Measurements from ENCODE around the gene BICRAL. TPM values are rescaled to one million over a fixed set of nuclear protein-coding genes. Genes with fewer than 3 reads are reported as not detected.
"Not testable (repeated sequence)": the region's sequence is repeated elsewhere in the genome, so short reads cannot be mapped to it uniquely, and the experiment has no call there.

The BICRAL gene
- total RNA-seq, 2 donors from 2014 or later, result 21.0 to 26.2 TPM

GRCh38 chr6:42877695-42878094 is 95.8 kb downstream of the BICRAL start:
- TF ChIP-seq POLR2AphosphoS5 (IDR thresholded peaks at IDR 0.05) (no peak), POLR2A (IDR thresholded peaks at IDR 0.05) (no peak)
- TF ChIP-seq, protein P1, sequence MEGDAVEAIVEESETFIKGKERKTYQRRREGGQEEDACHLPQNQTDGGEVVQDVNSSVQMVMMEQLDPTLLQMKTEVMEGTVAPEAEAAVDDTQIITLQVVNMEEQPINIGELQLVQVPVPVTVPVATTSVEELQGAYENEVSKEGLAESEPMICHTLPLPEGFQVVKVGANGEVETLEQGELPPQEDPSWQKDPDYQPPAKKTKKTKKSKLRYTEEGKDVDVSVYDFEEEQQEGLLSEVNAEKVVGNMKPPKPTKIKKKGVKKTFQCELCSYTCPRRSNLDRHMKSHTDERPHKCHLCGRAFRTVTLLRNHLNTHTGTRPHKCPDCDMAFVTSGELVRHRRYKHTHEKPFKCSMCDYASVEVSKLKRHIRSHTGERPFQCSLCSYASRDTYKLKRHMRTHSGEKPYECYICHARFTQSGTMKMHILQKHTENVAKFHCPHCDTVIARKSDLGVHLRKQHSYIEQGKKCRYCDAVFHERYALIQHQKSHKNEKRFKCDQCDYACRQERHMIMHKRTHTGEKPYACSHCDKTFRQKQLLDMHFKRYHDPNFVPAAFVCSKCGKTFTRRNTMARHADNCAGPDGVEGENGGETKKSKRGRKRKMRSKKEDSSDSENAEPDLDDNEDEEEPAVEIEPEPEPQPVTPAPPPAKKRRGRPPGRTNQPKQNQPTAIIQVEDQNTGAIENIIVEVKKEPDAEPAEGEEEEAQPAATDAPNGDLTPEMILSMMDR (IDR thresholded peaks at IDR 0.05), result no peak
- H3K27me3 ChIP-seq (replicated peaks; ENCODE audit: insufficient read depth), result no peaks in the 10 kb centered on the region
- no peak for DNase-seq (ENCODE audit: low spot score)
- no peak overlapping the region for H3K4me3 ChIP-seq
- 67% methylated on average over 3 of the region's 3 CpGs for WGBS
- intact Hi-C loops (cut with DNase I), result loop anchor here (2.0 to 5.0 kb wide), 4 partner anchors 90 to 215 kb away; partner anchors contain the start of gene TBCC
- no peaks in the 10 kb centered on the region for H3K36me3 ChIP-seq
- H3K9me3 ChIP-seq, result no peaks in the 10 kb centered on the region
- H3K4me1 ChIP-seq (replicated peaks), result peaks cover 1% of the 10 kb centered on the region
- no peak overlapping the region for H3K27ac ChIP-seq

DNA sequence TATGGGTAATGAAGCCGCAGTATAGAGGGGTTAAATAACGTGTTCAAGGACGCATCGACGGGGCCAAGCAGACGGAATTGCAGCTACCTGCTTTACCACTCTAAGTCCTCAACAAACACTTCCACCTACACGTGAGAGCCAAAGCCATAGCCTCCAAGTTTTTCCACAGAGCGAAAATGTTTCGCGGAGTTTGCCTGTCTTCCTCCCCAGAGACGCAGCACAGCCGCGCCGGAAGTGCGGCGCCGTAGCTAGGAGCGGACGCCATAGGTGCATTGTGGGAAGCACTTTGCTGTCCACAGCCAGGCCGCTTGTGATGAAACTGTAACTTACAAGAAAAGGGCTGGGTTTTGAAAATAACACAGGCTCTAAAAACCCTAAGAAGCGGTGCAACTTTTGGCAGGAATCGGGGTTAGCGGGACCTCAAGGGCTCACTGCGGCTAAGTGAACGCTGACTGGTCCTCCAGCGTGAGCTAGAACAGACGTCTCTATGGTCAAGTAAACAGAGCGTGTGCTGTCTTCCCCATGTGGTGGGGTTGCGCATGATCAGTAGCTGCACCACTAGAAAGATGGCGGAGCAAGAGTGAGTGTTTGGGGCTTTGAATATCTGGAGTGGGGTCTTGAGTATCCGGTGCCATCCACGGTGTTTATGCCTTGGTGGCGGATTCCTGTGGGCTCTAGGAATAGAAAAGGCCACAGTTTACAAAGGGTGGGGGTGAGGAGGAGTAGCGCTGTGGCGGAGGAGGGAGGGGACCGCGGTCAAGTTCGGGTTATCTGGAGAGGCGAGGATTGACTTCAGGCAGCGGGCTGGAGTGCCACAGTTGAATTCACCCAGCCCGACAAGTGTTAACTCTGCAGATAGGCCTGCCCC is 97.8 kb downstream of the BICRAL start, which contains the start of gene RPL7L1:
TSS of gene RPL7L1 (plus strand) at position 245 of the 868 bp plus-strand sequence. CDS start at position 540, 295 bp downstream.
- H3K4me3 ChIP-seq, result peak within 1 kb of the TSS; percentile 53 to 70
- intact Hi-C loops (cut with DNase I), result loop anchor here (2.0 to 5.0 kb wide), 3 partner anchors 92 to 217 kb away; partner anchors contain the start of gene TBCC
- WGBS, result under 1% methylated on average over 41 of the region's 41 CpGs
- peaks cover 3% of the 10 kb centered on the region for H3K4me1 ChIP-seq (replicated peaks)
- H3K9me3 ChIP-seq, result no peaks in the 10 kb centered on the region
- H3K27me3 ChIP-seq (replicated peaks; ENCODE audit: insufficient read depth), result no peaks in the 10 kb centered on the region
- DNase-seq (ENCODE audit: low spot score), result peak; percentile 84
- H3K36me3 ChIP-seq, result peaks cover 8 to 12% of the 10 kb centered on the region in 2 donors
- peak; percentile 54 for TF ChIP-seq POLR2A (IDR thresholded peaks at IDR 0.05)
- peak; percentile 89 for TF ChIP-seq POLR2AphosphoS5 (IDR thresholded peaks at IDR 0.05)
- TF ChIP-seq, protein P1 (IDR thresholded peaks at IDR 0.05), result peak in 2 of 4 experiments; percentile 25 to 47
- H3K27ac ChIP-seq, result peak within 1 kb of the TSS; percentile 89 to 95

GRCh38 chr6:42880240-42880817 is 98.5 kb downstream of the BICRAL start:
- peaks cover 12 to 13% of the 10 kb centered on the region in 2 donors for H3K36me3 ChIP-seq
- 8% methylated on average over 25 of the region's 25 CpGs for WGBS
- H3K9me3 ChIP-seq; intact Hi-C loops (cut with DNase I); H3K27me3 ChIP-seq (replicated peaks; ENCODE audit: insufficient read depth); H3K4me1 ChIP-seq (replicated peaks); DNase-seq (ENCODE audit: low spot score): not testable (repeated sequence)
- H3K4me3 ChIP-seq, result peak overlapping the region; percentile 53 to 70
- peak overlapping the region; percentile 89 to 95 for H3K27ac ChIP-seq

DNA sequence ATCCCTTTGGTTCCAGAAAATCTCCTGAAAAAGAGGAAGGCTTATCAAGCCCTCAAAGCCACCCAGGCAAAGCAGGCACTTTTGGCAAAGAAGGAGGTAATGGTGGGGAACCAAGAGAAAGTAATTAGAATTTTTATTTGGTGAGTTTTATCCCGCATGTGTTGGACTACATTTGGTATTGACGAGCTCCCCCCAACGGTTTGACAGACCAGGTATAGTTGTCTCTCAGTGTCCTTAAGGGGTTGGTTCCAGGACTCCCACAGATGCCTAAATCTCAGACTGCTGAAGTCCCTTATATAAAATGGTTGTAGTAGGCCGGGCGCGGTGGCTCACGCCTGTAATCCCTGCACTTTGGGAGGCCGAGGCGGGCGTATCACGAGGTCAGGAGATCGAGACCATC is 99.0 kb downstream of the BICRAL start:
- DNase-seq (ENCODE audit: low spot score); intact Hi-C loops (cut with DNase I); H3K27me3 ChIP-seq (replicated peaks; ENCODE audit: insufficient read depth); H3K9me3 ChIP-seq; H3K4me1 ChIP-seq (replicated peaks): not testable (repeated sequence)
- 83% methylated on average over 12 of the region's 12 CpGs for WGBS
- Histone ChIP-seq H3K27ac (peak overlapping the region; percentile 89 to 95), H3K36me3 (peaks cover 16 to 18% of the 10 kb centered on the region in 2 donors), H3K4me3 (peak overlapping the region; percentile 53 to 70)

DNA sequence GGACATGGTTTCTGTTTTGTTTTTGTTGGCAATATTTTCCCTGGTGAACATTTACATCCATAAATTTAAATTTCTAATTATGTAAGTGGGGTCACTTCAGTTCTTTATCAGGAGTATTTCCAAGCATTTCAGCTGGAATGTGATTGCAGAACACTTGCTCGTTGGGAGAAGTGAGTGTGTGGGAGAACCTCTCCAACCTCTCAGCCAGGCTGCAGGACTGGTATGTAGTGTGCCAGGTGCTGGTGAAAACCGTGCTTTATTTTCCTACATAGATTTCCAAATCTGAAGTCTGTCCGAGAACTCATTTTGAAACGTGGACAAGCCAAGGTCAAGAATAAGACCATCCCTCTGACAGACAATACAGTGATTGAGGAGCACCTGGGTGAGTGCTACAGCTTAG is 103.8 kb downstream of the BICRAL start:
- Histone ChIP-seq H3K27me3 (replicated peaks; ENCODE audit: insufficient read depth) (no peaks in the 10 kb centered on the region), H3K9me3 (no peaks in the 10 kb centered on the region), H3K27ac (no peak overlapping the region), H3K36me3 (peaks cover 17 to 20% of the 10 kb centered on the region in 2 donors), H3K4me1 (replicated peaks) (peaks cover 3% of the 10 kb centered on the region), H3K4me3 (no peak overlapping the region)
- no peak for DNase-seq (ENCODE audit: low spot score)
- TF ChIP-seq POLR2AphosphoS5 (IDR thresholded peaks at IDR 0.05) (no peak), POLR2A (IDR thresholded peaks at IDR 0.05) (no peak)
- WGBS, result 76% methylated on average over 4 of the region's 4 CpGs
- intact Hi-C loops (cut with DNase I), result no loop called here

DNA sequence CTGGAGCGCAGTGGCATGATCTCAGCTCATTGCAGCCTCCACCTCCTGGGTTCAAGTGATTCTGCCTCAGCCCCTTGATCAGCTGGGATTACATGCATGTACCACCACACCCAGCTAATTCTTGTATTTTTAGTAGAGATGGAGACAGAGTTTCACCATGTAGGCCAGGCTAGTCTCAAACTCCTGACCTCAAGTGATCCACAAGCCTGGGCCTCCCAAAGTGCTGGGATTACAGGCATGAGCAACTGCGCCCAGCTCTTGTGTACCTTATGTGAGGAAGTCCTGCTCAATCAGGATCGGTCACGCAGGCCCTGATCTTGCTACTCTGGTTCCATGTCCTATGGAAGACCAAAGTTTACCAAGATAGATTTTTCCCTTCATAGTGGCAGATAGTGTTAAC is 106.3 kb downstream of the BICRAL start:
- WGBS, result 91% methylated on average over 4 of the region's 4 CpGs
- DNase-seq (ENCODE audit: low spot score); H3K4me1 ChIP-seq (replicated peaks); H3K27me3 ChIP-seq (replicated peaks; ENCODE audit: insufficient read depth); H3K4me3 ChIP-seq; H3K27ac ChIP-seq; intact Hi-C loops (cut with DNase I); H3K9me3 ChIP-seq: not testable (repeated sequence)
- peaks cover 17 to 20% of the 10 kb centered on the region in 2 donors for H3K36me3 ChIP-seq

Data from prostate gland (tissue), 2 donors.